T-cell (primary cell): Measurements from ENCODE around the gene PRKCB. TPM values are rescaled to one million over a fixed set of nuclear protein-coding genes. Genes with fewer than 3 reads are reported as not detected.

Source experiments
- ATAC-seq, 4 experiments: fragments of 200-7000 bp in 3 of 4; fragments of 150-1000 bp in 1 of 4; cut with Tn5 transposase; replicated peaks in 1 of 4; 1 replicate in 3 of 4; 2 replicates in 1 of 4; pipeline ENCODE4 v1.10.0; 2021; ENCODE audit warnings: moderate library complexity in 3 of 4, mild to moderate bottlenecking in 2 of 4, moderate number of reproducible peaks in 1 of 4
- CTCF ChIA-PET, 2 donors: fragments of 300-600 bp; sonication (Branson Sonifier 250); formaldehyde crosslinking; loops; one replicate each; lab custom pipeline; 2022; ENCODE audit warnings: antibody characterized with exemption in 2 of 2; lab: Charles Lee
- POLR2A ChIA-PET, 2 donors: fragments of 300-600 bp; sonication (Branson Sonifier 250); formaldehyde crosslinking; loops; one replicate each; lab custom pipeline; 2022; ENCODE audit warnings: antibody characterized with exemption in 2 of 2; lab: Charles Lee
- DNase-seq, 35 experiments: peaks; one replicate each; pipeline versions ENCODE4 v3.0.0 to v3.0.0-alpha.2; 2013 to 2023
- H3K27ac ChIP-seq: one replicate; pipeline ENCODE4 v1.5.1; 2013; ENCODE audit warnings: low read length
- H3K27me3 ChIP-seq, 2 experiments: replicated peaks in 1 of 2; 1 replicate in 1 of 2; 2 replicates in 1 of 2; pipeline versions ENCODE4 v1.6.1 to v1.7.0; 2013; ENCODE audit warnings: low read length in 1 of 2, mixed read lengths in 1 of 2; ENCODE audit not compliant: control insufficient read depth in 2 of 2, insufficient read depth in 2 of 2; ENCODE audit errors: extremely low read depth in 1 of 2
- H3K36me3 ChIP-seq, 2 donors: 1 replicate in 1 of 2; 2 replicates in 1 of 2; pipeline versions ENCODE4 v1.6.1 to v1.7.0; 2013; ENCODE audit warnings: low read length in 1 of 2; ENCODE audit not compliant: control insufficient read depth in 2 of 2, insufficient read depth in 1 of 2; ENCODE audit errors: extremely low read depth in 1 of 2
- H3K4me1 ChIP-seq, 2 experiments: 1 replicate in 1 of 2; 2 replicates in 1 of 2; pipeline versions ENCODE4 v1.6.1 to v1.7.0; 2013; ENCODE audit warnings: low read length in 2 of 2, mixed read lengths in 1 of 2; ENCODE audit not compliant: insufficient read depth in 2 of 2, control insufficient read depth in 1 of 2; ENCODE audit errors: extremely low read depth in 1 of 2
- H3K4me3 ChIP-seq, 2 donors: 1 replicate in 1 of 2; 2 replicates in 1 of 2; pipeline versions ENCODE4 v1.5.1 to v1.7.0; 2013; ENCODE audit warnings: mild to moderate bottlenecking in 2 of 2, low read length in 1 of 2, moderate library complexity in 1 of 2; ENCODE audit not compliant: control insufficient read depth in 1 of 2; ENCODE audit errors: extremely low read depth in 1 of 2
- H3K9me3 ChIP-seq: 2 replicates; pipeline ENCODE4 v1.7.0; 2013
- H3K27ac Mint-ChIP-seq, 2 donors: one replicate each; pipeline ENCODE4 v1.8.0; 2020 to 2021; ENCODE audit warnings: mild to moderate bottlenecking in 2 of 2, mixed read lengths in 2 of 2
- H3K27me3 Mint-ChIP-seq, 2 donors: one replicate each; pipeline ENCODE4 v1.8.0; 2021 to 2022; ENCODE audit warnings: mixed read lengths in 2 of 2
- H3K36me3 Mint-ChIP-seq: one replicate; pipeline ENCODE4 v1.8.0; 2021; ENCODE audit warnings: mixed read lengths
- H3K4me1 Mint-ChIP-seq, 3 donors: one replicate each; pipeline ENCODE4 v1.8.0; 2020 to 2022; ENCODE audit warnings: mixed read lengths in 3 of 3, mild to moderate bottlenecking in 1 of 3
- H3K4me3 Mint-ChIP-seq, 3 donors: one replicate each; pipeline ENCODE4 v1.8.0; 2020 to 2022; ENCODE audit warnings: mild to moderate bottlenecking in 3 of 3, mixed read lengths in 3 of 3, moderate library complexity in 3 of 3
- H3K9me3 Mint-ChIP-seq, 3 donors: one replicate each; pipeline ENCODE4 v1.8.0; 2020 to 2022; ENCODE audit warnings: mixed read lengths in 3 of 3
- WGBS: methylation state at CpG from one replicate; pipeline ENCODE4 v1.1.5; 2013; ENCODE audit warnings: missing lambda C conversion rate; ENCODE audit not compliant: insufficient coverage; 5-methylcytosine and 5-hydroxymethylcytosine counted together
- total RNA-seq, 35 experiments: library from RNA in 6 of 35; stranded (reverse) in 6 of 35; fragments of 120-200 nt in 1 of 35; gene quantifications; one replicate each; pipeline versions ENCODE4 v1.2.1 to v1.2.4 and lab custom pipeline; 2013 to 2026

Gene PRKCB
- total RNA-seq, 5 donors from 2014 or later (not counting 1 experiment from before 2014, with no cell fraction given), result 84.7 to 114 (median 105) TPM

DNA sequence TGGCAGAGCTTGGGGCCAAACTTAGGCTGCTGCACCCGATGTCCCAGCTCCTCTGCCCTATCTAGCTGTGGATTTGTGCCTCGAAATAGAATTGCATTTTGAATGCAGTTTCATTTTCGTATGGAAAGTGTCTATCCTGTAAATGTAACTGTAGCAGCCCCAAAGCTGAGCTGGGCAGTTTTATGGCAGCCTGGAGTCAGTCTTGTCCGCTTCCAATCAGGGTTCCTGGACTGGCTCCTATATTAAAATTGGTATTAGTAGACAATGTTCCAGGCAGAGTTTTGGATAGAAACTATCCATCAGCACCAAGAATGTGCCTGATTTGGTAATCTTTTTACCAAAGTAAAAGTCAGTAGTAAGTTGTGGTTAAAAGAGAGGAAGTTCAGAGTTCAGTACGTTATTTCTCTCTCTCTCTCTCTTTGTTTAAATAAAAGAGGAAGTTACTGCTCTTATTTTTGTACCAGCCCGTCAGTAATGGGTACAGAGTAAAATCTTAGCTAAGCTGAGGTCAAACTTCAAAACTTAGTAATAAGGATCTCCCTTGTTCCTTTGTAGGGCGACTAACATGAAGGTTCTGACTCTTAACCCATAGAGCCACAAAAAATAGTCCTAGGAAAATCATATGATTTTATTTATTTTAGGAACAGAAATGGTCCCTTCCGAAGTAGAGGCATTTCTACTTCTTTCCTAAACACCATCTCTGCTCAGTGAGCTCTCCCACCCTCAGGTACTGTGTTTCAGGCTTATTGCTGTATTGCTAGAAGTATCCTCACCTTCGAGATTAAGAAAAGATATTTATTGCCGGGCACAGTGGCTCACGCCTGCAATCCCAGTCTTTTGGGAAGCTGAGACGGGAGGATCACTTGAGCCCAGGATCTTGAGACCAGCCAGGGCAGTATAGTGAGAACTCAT is 28.0 kb downstream of the PRKCB start:
- H3K27ac ChIP-seq, result peak overlapping the region; percentile 77
- Mint-ChIP-seq H3K36me3 (no peaks in the 10 kb centered on the region), H3K4me1 (peaks cover 83 to 87% (median 86%) of the 10 kb centered on the region in 3 donors), H3K27me3 (no peaks in the 10 kb centered on the region), H3K4me3 (peak overlapping the region; percentile 74 to 82 (median 82)), H3K9me3 (no peaks in the 10 kb centered on the region), H3K27ac (peak overlapping the region; percentile 88 to 92)
- H3K27me3 ChIP-seq, result no peaks in the 10 kb centered on the region
- peaks cover 0 to 2% of the 10 kb centered on the region in 2 donors for H3K36me3 ChIP-seq
- WGBS, result 31% methylated on average over 6 of the region's 12 CpGs
- H3K4me3 ChIP-seq, result peak overlapping the region; percentile 48 to 68
- ATAC-seq, result peak; percentile 87 to 93 (median 92)
- CTCF ChIA-PET, result interaction anchor here in 1 of 2 donors (1.0 to 1.3 kb wide), 4 partner anchors 16 to 147 kb away, joined by 3 to 10 read pairs (median 8); no protein-coding TSS in a partner anchor
- POLR2A ChIA-PET, result interaction anchor here (0.5 to 0.9 kb wide), 4 partner anchors 12 to 1221 kb away, joined by 3 to 4 read pairs (median 4); partner anchors contain the start of gene DCTN5 (in 1 of the 2)
- no peaks in the 10 kb centered on the region for H3K9me3 ChIP-seq
- DNase-seq, result peak in 6 of 35 experiments; percentile 3 to 59 (median 12)
- H3K4me1 ChIP-seq, result peaks cover 38 to 46% of the 10 kb centered on the region in 2 experiments

DNA sequence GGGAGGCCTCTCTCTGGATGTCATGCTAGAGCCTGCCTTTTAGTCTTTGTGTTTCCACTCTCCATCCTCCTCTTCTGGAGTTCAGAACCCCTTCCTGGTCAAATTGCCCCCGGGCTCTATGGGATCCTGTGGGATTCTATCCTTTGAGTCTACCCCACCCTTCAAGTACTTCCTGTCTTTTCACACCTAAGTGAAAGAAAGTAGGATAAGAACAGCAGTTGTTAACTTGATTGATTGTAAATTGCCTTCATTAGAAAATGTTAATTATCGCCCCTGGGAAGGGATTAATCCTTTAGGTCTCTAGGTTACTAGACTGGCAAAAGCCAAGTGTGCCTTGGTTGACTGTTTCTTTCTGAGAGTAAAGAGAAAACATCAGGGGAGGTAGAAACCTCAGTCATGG is 30.1 kb downstream of the PRKCB start:
- Histone ChIP-seq H3K27ac (no peak overlapping the region), H3K27me3 (no peaks in the 10 kb centered on the region), H3K4me3 (no peak overlapping the region), H3K4me1 (peaks cover 40 to 44% of the 10 kb centered on the region in 2 experiments), H3K36me3 (peaks cover 0 to 2% of the 10 kb centered on the region in 2 donors), H3K9me3 (no peaks in the 10 kb centered on the region)
- WGBS, result no CpG with 5 or more reads among the region's 2 CpGs
- DNase-seq (no peak), ATAC-seq (no peak)
- Mint-ChIP-seq H3K9me3 (no peaks in the 10 kb centered on the region), H3K27me3 (no peaks in the 10 kb centered on the region), H3K36me3 (no peaks in the 10 kb centered on the region), H3K4me3 (peak overlapping the region in 1 of 3 donors; percentile 13), H3K4me1 (peaks cover 78 to 87% (median 87%) of the 10 kb centered on the region in 3 donors), H3K27ac (peak overlapping the region; percentile 85 to 89)
- ChIA-PET CTCF (no interaction called here), POLR2A (interaction anchor here (0.5 to 0.7 kb wide), 2 partner anchors 19 to 187 kb away, joined by 4 to 10 read pairs; no protein-coding TSS in a partner anchor)

DNA sequence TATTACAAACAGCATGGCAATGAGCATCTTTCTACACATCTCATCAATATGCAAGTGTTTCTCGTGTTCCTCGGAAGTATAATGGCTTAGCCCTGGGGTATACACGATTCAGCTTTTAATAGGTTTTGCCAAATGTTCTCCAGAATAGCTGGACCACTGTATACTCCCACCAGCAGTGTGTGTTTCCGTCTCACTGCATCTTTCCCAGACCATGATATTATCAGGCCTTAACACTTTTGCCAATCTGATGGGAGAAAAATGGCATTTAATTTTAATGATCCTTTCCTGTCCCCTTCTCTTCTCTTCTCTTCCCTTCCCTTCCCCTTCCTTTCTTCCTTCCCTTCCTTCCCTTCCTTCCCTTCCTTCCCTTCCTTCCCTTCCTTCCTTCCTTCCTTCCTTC is 30.8 kb downstream of the PRKCB start:
- Histone ChIP-seq H3K4me1 (peaks cover 40 to 46% of the 10 kb centered on the region in 2 experiments), H3K27me3 (no peaks in the 10 kb centered on the region), H3K9me3 (no peaks in the 10 kb centered on the region), H3K36me3 (peaks cover 0 to 2% of the 10 kb centered on the region in 2 donors), H3K27ac (no peak overlapping the region), H3K4me3 (no peak overlapping the region)
- ATAC-seq, result no peak
- CTCF ChIA-PET, result interaction anchor here in 1 of 2 donors (0.6 kb wide), 1 partner anchor 142 kb away, joined by 3 read pairs; no protein-coding TSS in a partner anchor
- POLR2A ChIA-PET, result no interaction called here
- Mint-ChIP-seq H3K27ac (peak overlapping the region; percentile 85 to 89), H3K36me3 (no peaks in the 10 kb centered on the region), H3K9me3 (no peaks in the 10 kb centered on the region), H3K4me3 (peak overlapping the region in 1 of 3 donors; percentile 35), H3K27me3 (no peaks in the 10 kb centered on the region), H3K4me1 (peaks cover 84 to 89% (median 87%) of the 10 kb centered on the region in 3 donors)
- no peak for DNase-seq
- WGBS, result 95% methylated on average over 3 of the region's 4 CpGs

DNA sequence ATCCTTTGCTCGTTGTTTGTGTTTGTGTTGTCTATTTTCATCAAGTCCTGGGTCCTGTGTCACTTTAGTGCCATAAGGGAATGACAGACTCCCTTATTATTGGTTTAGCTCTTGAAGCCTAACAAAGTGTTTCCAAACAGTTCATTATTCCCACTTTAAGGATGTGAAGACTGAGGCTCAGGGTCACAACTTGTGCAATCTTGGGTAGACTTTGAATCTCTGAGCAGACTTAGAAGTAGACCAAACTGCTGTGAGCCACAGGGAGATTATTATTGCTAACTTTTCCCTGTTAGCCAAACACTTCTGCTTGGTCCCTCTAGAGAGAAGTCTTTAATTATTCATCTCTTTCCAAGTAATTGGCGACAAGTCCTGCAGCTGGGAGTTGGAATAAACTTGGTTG is 31.8 kb downstream of the PRKCB start:
- H3K4me3 ChIP-seq, result no peak overlapping the region
- H3K9me3 Mint-ChIP-seq, result no peaks in the 10 kb centered on the region
- H3K36me3 ChIP-seq, result peaks cover 0 to 2% of the 10 kb centered on the region in 2 donors
- H3K27me3 Mint-ChIP-seq, result no peaks in the 10 kb centered on the region
- no peak for ATAC-seq
- H3K4me1 ChIP-seq, result peaks cover 39 to 51% of the 10 kb centered on the region in 2 experiments
- H3K36me3 Mint-ChIP-seq, result no peaks in the 10 kb centered on the region
- no CpG with 5 or more reads among the region's 2 CpGs for WGBS
- no peaks in the 10 kb centered on the region for H3K9me3 ChIP-seq
- ChIA-PET CTCF (no interaction called here), POLR2A (no interaction called here)
- H3K4me1 Mint-ChIP-seq, result peaks cover 81 to 87% (median 82%) of the 10 kb centered on the region in 3 donors
- no peaks in the 10 kb centered on the region for H3K27me3 ChIP-seq
- no peak for DNase-seq
- no peak overlapping the region for H3K4me3 Mint-ChIP-seq
- no peak overlapping the region for H3K27ac Mint-ChIP-seq
- H3K27ac ChIP-seq, result no peak overlapping the region

DNA sequence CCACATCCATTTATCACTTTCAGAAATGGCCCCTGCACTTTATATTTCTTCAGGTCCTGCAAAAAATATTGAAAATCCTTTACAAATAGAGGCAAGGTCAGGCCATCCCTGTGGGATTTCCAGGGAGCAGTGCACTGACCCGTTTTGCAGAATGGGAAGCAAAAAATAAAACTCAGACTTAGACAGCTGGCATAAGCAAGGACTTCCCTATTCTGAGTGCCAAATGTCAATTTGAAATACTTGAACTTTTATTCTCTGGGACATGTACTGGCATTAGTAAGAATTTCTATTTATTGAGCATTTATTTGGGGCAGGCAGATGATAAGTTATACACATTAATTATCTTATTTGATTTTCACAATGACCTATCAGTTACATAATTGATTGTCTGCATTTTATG is 32.4 kb downstream of the PRKCB start:
- DNase-seq (no peak), ATAC-seq (no peak)
- peaks cover 36 to 49% of the 10 kb centered on the region in 2 experiments for H3K4me1 ChIP-seq
- Mint-ChIP-seq H3K27me3 (no peaks in the 10 kb centered on the region), H3K4me3 (peak overlapping the region in 1 of 3 donors; percentile 37), H3K9me3 (no peaks in the 10 kb centered on the region), H3K36me3 (no peaks in the 10 kb centered on the region), H3K4me1 (peaks cover 80 to 85% (median 80%) of the 10 kb centered on the region in 3 donors), H3K27ac (no peak overlapping the region)
- ChIA-PET POLR2A (no interaction called here), CTCF (no interaction called here)
- H3K4me3 ChIP-seq, result no peak overlapping the region
- H3K27me3 ChIP-seq, result no peaks in the 10 kb centered on the region
- no peaks in the 10 kb centered on the region for H3K9me3 ChIP-seq
- H3K27ac ChIP-seq, result no peak overlapping the region
- WGBS, result 100% methylated on average over 1 of the region's 1 CpG
- H3K36me3 ChIP-seq, result peaks cover 0 to 2% of the 10 kb centered on the region in 2 donors

DNA sequence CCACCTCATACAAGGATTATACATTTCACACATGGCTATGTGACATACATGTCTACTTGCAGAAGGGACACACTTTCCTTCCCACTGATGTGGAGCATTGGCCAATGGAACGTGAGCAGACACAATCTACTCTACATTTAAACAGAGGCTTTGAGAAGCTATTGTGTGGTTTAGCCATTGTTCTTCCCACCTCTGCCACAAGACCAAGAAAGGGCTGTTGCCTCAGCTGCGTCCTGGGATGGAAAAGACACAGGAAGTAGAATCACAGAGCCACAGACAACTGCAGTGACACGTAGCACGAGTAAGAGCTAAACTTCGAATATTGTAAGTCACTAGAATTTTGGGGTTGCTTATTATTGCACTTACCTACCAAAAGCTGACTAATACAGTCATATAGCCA is 33.3 kb downstream of the PRKCB start:
- no peaks in the 10 kb centered on the region for H3K9me3 ChIP-seq
- ATAC-seq (peak; percentile 23 to 73 (median 66)), DNase-seq (peak in 28 of 35 experiments; percentile 4 to 57 (median 22))
- ChIA-PET CTCF (interaction anchor here in 1 of 2 donors (0.6 to 1.0 kb wide), 4 partner anchors 33 to 141 kb away, joined by 3 to 5 read pairs (median 4); no protein-coding TSS in a partner anchor), POLR2A (no interaction called here)
- peak overlapping the region in 1 of 3 donors; percentile 37 for H3K4me3 Mint-ChIP-seq
- no peaks in the 10 kb centered on the region for H3K27me3 ChIP-seq
- peaks cover 31 to 45% of the 10 kb centered on the region in 2 experiments for H3K4me1 ChIP-seq
- H3K27ac Mint-ChIP-seq, result peak overlapping the region in 1 of 2 donors; percentile 50
- H3K36me3 Mint-ChIP-seq, result no peaks in the 10 kb centered on the region
- no peaks in the 10 kb centered on the region for H3K27me3 Mint-ChIP-seq
- H3K4me1 Mint-ChIP-seq, result peaks cover 78 to 84% (median 82%) of the 10 kb centered on the region in 3 donors
- H3K4me3 ChIP-seq, result no peak overlapping the region
- no CpG with 5 or more reads among the region's 5 CpGs for WGBS
- H3K36me3 ChIP-seq, result peaks cover 0 to 2% of the 10 kb centered on the region in 2 donors
- H3K9me3 Mint-ChIP-seq, result no peaks in the 10 kb centered on the region
- H3K27ac ChIP-seq, result no peak overlapping the region
